ACHN (cell line): ENCODE results near the gene ENOX1.

Source experiments
- DNase-seq: peaks from one replicate; pipeline ENCODE4 v3.0.0-alpha.2; 2015
- in situ Hi-C: cut with HindIII; loops from 2 replicates; pipeline ENCODE4 v1.10.0; 2017; ENCODE audit warnings: low sequenced_read_pairs, low pct_ligation_motif_present, low pct_unique_long_range_greater_than_20kb

ENOX1 gene

DNA sequence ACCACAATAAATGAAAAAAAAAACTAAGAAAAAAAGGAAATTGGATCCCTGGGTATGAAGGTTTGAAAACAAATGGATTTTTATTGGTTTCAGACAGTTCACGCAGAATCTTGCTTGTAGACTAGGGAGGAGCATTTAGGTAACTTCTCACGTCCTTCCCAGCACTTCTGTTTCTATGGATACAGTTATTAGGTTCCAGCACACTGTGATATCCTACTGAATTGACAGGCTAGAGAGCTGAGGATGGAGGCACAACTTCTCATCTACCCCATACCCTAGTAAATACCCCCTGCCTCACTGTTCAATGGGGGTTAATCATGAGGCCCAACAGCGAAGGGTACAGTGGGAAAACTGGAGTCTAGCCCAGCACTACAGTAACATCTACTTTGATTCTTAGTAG is 304.1 kb downstream of the ENOX1 start:
- in situ Hi-C loops = no loop called here

DNA sequence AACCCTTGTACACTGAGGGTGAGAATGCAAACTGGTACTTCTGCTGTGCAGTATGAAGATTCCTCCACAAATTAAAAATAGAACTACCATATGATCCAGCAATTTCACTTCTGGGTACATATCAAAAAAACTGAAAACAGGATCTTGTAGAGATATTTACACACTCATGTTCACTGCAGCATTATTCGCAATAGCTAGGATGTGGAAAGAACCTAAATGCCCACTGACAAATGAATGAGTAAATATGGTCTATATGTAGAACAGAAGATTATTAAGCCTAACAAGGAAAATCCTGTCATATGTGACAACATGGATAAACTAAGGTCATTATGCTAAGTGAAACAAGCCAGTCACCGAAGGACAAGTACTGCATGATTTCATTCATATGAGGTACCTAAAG is 304.7 kb downstream of the ENOX1 start:
- no peak for DNase-seq
- in situ Hi-C loops = no loop called here

More for the DNA sequence above, 304.1 kb downstream of the ENOX1 start:
- DNase-seq = no peak

DNA sequence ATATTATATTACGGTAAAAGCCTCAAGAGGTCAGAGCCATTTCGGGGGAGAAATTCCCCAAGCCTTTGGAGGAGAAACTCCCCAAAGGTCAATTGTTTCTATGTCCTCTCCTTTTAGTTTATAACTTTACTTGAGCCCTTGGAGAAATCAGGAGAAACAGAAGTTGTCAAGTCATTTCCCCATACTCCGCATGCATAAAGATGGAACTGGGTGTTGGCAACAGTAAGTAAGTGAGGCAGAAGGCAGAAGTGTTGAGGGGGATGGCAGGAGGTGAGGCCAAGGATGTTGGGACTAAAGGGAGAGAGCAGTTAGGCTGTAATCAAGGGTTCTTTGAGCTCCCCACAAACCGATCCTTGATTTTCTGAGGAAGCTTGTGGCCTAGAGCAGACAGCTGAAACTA is 307.9 kb downstream of the ENOX1 start:
- in situ Hi-C loops = no loop called here
- no peak for DNase-seq

DNA sequence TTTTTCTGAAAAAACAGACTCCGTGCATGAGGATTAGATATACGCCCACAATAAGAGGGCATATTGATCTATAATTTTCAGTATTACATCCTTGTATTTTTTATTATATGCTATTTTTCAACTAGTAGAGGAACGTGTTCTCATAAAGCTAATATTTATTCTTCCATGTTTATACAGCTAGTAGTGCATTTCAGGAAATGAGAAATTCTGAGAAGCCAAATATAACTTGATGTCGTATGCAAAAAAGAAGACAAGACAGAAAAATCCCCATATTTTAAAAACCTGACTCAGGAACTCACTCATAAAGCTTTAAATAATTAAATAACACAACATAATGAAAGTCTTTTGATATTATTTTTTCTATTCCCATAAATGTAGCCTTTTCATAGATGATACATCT is 308.6 kb downstream of the ENOX1 start:
- no peak for DNase-seq
- in situ Hi-C loops = no loop called here

DNA sequence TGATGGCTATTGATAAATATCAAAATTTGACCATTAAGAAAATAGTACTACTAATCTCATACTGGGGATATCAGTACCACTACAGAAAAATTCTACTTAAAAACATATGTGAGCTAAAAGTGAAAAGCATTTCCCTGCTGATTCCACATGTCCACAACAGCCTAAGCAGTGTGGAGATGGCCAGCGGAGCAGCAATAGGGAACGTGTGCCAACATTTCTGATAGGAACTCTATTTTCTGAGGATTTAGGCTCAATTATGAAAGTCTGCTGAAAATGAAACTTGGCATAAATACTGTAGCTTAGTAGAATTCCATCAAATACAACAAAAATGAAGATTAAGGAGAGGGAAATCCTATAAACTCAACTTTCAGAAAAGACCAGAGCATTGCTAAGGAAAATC is 311.6 kb downstream of the ENOX1 start:
- in situ Hi-C loops = no loop called here
- no peak for DNase-seq

DNA sequence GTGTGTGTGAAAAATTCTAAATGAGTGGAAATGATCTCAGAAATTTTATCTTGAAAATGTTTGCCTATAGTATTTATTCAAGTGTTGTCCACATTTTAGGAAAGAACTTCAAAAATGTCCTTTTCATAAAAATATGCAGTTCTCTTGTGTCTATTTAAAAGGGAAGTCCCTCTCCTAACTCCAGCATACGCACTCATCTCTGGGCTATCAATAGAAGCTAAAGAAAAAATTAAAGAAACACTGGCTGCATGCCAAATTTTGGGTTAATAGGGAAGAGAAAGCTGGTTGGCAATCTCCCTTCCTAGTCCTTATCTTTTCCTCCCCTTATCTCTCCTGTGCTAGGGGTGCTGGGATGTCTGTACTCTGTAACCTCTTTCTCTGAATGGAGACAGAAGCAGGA is 313.3 kb downstream of the ENOX1 start:
- DNase-seq = no peak
- in situ Hi-C loops = no loop called here

DNA sequence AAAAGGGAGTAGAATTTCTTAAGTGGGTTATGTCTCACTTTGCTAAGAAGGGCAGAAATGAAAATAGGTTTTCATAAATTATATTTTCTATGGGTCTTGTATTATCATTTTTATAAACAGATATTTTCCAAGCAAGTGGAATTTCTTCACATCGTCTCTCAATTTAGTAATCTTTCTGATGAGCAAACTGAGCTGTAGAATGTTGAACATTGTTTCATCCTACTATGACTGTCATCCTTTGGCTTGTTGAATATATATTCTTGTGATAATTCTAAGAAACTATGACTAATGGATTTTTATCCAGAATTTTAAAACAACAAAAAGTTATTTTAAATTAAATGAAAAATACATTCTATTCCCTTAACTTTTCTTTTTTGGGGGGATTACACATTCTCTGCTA is 313.8 kb downstream of the ENOX1 start:
- in situ Hi-C loops = no loop called here
- no peak for DNase-seq

DNA sequence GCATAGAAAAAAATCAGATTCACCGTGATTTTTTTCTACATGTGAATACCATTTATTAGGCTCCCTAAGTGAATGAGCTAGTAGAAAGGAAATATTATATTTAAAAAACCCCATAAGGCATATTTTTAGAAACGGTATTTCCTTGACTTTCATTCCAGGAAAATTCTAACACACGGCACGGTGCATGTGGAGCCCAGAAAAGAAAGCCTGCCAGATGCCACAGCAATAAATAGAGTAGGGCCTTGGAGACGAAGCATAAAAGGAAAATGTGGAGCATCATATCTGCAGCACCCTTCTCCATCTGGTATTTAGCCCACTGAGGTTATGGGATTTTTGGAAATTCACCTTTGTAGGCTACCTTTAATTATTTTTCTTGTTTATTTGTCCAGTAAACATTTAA is 314.4 kb downstream of the ENOX1 start:
- no peak for DNase-seq
- in situ Hi-C loops = no loop called here

DNA sequence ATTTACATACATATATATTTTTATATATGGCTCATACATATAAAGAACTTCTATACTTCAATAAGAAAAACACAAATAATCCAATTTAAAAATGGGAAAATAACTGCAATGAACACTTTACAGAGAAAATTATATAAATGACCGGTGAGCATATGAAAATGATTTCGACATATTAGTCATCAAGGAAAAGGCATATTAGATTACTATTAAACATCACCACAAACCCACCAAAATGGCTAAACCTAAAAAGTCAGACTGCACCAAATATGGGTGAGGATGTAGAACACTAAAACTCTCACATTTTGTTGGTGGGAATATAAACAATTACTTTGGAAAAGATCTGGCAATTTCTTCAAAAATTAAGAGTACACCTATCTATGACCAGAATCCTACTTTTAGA is 316.2 kb downstream of the ENOX1 start:
- in situ Hi-C loops = no loop called here

DNA sequence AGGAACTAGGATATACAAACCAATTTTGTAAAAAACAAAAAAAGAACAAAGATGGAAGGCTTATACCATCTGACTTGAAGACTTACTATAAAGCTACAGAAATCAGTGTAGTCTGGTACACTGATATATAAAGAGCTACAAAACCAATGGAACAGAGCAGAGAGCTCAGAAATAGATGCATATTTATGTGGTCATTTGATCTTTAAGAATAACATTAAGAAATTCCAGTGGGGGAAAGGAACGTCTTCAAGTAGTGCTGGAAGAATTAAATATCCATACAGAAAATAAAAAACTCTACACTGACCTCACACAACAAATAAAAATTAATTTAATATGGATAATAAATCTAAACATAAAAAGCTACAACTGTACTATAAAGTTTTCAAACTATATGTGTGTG is 317.0 kb downstream of the ENOX1 start:
- no peak for DNase-seq
- in situ Hi-C loops = no loop called here

More for the DNA sequence above, 316.2 kb downstream of the ENOX1 start:
- no peak for DNase-seq

DNA sequence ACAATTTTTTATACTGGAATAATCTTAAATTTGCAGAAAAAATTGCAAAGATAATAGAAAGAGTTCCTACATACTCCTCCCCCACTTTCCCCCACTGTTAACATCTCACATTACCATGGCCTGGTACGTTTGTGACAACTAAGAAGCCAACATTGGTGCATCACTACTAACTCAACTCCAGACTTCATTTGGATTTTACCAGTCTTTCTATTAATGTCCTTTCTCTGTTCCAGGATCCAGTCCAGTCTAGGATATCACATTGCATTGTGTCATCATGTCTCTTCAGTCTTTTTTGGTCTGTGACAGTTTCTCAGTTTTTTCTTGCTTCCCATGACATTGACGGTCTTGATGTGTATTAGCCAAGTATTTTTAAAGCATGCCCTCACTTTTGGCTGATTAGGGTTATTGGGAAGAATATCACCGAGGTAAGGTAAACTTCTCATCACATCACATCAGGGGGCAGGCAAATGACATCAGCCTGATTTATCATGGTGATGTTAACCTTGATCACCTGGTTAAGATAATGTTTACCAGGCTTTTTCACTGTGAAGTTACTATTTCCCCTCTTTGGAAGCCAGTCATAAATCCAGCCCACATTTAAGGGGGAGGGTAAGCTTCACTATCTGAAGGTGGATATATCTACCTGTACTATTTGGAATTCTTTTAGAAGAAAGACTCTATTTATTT is 322.1 kb downstream of the ENOX1 start:
- in situ Hi-C loops = no loop called here

DNA sequence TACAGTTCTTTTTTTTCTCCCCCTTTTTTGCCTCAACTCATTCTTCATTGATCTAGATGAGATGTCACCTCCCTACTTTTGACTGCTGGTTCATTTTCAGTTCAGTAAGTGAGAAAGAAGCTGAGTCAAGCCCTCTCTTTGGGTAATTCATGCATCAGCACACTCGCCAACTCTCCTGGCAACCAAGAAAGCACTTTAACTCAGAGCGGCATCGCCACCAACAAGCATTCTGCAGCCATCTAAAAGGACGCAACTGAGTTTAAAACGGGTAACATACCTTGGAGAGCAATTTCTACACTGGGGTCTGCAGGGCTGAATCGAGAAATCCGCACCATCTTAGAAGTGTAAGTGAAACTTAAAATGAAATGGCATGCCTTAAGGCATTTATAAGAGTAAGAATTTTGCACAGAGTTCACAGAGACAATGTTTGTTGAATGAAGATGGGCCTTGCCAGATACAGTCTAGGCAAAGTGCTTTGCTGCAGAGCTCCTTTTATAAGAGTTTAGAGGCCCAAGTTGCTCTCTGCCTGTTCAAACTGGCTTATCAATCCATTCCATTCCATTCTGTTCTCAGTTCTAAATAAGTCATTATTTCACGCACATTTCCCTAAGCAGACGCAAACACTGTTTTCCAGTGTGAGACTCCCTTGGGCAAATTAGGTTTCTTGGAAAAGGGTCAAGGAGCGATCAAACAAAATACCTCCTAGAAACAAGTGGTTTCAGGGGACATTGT is 338.0 kb downstream of the ENOX1 start:
- in situ Hi-C loops = no loop called here
- no peak for DNase-seq

More for the DNA sequence above, 322.1 kb downstream of the ENOX1 start:
- no peak for DNase-seq

DNA sequence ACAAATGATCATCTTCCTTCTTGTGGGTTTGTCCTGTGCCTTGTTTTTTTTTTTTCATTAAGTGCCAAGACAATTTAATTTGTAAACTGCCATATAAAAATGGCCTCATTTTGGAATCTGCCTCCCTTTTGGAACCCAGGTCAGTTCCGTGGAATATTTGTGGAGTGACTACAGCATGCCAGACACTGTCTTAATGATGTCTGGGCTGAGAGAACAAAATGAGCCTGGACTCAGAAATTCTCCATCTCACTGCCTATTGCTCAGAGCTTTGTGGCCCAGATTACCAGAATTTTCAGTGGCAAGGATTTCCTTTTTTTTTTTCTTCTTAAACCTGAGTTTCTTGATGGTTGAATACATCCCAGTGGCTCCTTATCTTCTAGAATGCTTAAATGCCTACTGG is 340.6 kb downstream of the ENOX1 start:
- in situ Hi-C loops = no loop called here

DNA sequence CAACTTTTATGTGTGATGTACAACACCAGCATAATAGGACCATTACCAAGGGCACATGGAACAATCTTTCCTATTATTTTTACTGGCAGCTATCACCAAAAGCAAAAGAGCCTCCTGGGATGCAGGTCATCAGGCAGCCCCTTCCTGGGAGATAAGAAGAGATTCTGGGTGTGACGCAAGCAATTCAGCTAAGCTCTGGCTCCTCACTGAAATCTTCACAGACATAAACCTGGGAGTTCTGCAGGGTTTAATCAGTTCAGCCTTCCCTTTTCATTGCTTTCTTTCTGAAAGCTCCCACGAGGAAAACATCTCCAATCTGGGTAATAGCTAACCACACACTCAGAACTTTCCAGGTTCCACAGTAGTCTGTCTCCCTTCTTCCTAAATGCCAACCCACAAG is 341.1 kb downstream of the ENOX1 start:
- DNase-seq = no peak

More for the DNA sequence above, 340.6 kb downstream of the ENOX1 start:
- DNase-seq = no peak

DNA sequence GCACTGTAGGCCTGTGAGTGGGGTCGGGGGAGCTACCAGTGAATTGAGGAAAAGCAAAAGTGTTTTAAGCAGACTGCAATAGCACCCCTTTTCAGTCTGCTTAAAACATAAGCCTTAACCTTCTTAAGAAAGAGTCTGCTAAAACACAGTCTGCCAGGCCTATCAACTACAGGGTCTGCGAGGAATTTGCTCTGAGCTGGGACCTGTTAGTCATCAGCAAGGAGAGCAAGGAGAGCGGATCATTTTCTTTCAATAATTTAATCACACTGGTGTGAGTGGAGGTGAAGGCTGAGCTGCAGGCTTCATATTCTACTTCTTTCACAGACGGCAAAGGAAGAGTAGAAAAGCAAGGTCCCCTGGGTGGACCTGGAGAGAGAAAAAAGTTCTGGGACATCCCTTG is 342.7 kb downstream of the ENOX1 start:
- DNase-seq = no peak
- in situ Hi-C loops = no loop called here

More for the DNA sequence above, 341.1 kb downstream of the ENOX1 start:
- in situ Hi-C loops = no loop called here

DNA sequence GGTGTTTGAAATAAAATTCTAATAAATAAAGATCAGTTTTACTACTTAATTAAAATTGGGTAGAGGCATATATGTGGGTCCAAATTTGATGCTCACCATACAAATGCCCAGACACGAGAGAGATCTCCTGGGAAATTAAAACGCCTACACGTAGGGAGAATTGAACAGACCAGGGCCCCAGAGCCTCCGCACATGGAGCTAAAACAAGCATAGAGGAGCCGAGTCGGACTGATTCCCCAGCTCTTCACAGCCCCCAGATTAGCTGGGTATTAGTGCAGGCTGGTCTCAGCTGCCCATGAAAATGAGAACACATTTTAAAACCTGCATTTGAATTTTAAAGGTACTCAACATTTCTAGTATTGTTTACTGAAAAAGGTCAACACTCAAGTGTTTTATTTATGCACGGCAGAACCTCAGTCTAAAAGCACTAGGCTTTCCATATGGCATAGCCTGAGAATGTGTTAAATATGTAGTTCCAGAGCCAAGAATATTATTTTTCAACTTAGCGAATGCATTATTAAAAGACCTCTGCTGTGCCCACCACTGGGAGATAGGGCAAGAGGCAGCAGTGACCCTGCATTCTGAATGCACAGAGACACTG is 344.8 kb downstream of the ENOX1 start:
- in situ Hi-C loops = no loop called here
- DNase-seq = no peak

DNA sequence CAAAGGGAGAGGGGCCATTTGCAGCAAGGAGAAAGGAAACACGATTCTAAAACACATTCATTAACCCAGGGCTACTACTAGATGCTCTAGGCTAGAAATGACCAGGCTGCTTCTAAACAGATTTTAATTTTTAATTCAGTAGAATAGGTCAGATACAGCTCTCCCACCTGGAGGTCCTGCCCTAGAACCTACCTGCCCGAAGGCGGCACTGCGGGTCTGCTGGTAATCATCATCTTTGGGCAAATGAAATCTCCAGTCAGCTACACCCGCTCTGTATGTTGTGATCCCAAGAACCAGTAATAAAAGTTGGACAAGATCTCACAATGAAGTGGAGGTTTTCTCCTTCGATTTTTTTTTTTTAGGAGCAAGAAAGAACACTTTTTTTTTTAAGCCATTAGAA is 345.3 kb downstream of the ENOX1 start:
- in situ Hi-C loops = no loop called here
- DNase-seq = no peak

DNA sequence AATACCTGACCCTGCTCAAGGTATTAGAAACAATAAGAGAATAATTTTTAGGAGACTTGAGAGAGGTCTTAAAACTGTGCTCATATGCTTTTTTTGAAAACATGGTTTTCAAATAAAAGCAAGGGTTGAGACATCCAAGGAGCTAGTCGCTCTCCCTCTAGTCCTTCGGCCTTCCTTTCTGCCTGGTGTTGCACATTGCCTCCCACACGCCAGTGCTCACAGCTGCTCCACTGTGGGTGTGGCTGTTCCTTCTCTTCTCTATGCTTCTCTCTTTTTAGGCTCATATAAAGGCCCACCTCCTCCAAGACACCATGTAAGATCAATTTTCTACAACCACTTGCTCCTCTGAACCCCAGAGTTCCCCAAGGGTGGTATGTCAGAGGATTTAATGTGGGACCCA is 352.6 kb downstream of the ENOX1 start:
- in situ Hi-C loops = no loop called here
- no peak for DNase-seq

DNA sequence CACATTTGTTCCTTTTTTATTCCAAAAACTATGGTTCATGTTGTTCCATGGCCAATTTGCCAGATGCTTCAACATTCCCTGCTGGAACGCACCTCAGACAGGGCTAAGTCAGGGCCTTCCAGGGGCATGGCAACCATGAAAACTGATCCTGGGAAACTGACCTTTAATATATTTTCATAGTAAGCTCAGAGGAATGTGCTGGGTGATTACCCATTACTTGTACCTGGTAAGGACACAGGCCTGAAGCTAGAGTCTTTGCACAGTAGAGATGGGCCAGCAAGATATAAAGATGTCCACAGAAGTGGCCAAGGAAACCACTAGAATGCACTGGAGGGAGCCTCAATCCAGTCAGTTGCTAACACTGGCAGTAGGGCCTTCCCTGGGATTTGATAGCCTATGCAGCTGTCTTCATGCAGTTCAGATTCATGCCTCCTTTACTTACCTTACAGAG is 353.1 kb downstream of the ENOX1 start:
- in situ Hi-C loops = no loop called here
- DNase-seq = no peak

DNA sequence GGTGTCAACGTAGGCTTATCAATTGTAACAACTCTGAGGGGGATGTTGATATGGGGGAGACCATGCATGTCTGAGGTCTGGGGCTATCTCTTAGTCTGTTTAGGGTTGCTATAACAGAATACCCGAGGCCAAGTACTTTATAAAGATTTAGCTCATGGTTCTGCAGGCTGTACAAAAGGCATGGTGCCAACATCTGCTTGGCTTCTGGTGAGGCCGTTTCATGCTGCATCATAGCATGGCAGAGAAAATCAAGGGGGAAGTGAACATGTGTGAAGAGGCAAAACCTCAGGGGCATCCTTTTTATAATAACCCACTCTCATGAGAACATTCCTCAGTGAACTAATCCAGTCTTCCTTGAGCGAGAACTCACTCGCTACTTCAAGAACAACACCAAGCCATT is 353.8 kb downstream of the ENOX1 start:
- no peak for DNase-seq
- in situ Hi-C loops = no loop called here
